Skin of body (tissue), 2 donors: ENCODE data around the gene SMIM1. TPM values are rescaled to one million over a fixed set of nuclear protein-coding genes. Genes with fewer than 3 reads are reported as not detected.

ENCODE experiments used
- DNase-seq: peaks from one replicate; lab custom pipeline; 2025; lab: John Stamatoyannopoulos, UW
- total RNA-seq: library from RNA; depleted of rRNA; stranded (reverse); fragments of >200 nt; gene quantifications from one replicate; pipeline ENCODE4 v1.2.3, GENCODE V29; 2014

The SMIM1 gene
- 2.5 TPM for total RNA-seq

- DNase-seq: no peak
Observed at GRCh38 chr1:3772715-3773571, at the start of gene SMIM1. Gene SMIM1, plus strand, starts transcription at chr1:3772749. Its CDS starts 2,625 bp downstream, at chr1:3775374.

DNA sequence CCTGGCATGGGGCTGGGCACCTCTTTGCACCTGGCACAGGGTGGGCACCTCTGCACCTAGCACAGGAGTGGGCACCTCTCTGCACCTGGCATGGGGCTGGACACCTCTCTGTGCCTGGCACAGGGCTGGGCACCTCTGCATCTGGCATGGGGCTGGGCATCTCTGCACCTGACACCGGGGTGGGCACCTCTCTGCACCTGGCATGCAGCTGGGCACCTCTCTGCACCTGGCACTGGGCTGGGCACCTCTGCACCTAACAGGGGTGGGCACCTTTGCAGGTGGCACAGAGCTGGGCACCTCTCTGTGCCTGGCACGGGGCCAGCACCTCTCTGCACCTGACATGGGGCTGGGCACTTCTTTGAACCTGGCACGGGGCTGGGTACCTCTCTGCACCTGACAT, 49.7 kb upstream of the SMIM1 start:
- no peak for DNase-seq

DNA sequence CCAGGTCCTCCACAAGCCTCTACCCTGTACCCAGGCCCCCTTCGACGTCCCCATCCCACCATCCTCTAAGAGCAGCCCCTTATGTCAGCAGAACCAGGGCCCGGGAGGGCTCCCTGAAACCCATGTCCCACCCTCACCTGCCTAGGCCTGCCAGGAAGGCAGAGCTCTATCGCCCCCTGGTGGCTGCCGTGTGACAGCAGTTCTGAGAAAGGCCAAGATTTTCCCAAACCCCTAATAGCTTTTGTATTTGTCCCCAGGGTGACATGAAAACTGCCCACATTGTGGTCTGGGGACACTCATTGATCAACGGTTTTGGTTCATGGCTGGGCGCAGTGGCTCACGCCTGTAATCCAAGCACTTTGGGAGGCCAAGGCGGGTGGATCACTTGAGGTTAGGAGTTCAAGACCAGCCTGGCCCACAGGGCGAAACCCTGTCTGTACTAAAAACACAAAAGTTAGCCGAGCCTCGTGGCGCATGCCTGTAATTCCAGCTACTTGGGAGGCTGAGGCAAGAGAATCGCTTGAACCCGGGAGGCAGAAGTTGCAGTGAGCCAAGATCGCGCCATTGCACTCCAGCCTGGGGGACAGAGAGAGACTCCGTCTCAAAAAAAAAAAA, 48.0 kb upstream of the SMIM1 start:
- peak; percentile 10 for DNase-seq

DNA sequence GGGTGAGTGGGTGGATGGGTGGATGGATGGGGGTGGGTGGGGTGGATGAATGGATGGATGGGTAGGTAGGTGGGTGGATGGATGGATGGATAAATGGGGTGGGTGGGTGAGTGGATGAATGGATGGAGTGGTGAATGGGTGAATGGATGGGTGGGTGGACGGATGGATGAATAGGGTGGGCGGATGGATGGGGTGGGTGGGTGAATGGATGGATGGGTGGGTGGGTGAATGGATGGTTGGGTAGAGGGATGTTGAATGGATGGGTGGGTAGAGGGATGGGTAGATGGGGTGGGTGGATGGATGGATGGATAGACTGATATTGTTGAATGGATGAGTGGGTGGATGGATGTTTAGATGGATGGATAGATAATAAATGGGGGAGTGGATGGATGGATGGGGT, 47.2 kb upstream of the SMIM1 start:
- DNase-seq: no peak

DNA sequence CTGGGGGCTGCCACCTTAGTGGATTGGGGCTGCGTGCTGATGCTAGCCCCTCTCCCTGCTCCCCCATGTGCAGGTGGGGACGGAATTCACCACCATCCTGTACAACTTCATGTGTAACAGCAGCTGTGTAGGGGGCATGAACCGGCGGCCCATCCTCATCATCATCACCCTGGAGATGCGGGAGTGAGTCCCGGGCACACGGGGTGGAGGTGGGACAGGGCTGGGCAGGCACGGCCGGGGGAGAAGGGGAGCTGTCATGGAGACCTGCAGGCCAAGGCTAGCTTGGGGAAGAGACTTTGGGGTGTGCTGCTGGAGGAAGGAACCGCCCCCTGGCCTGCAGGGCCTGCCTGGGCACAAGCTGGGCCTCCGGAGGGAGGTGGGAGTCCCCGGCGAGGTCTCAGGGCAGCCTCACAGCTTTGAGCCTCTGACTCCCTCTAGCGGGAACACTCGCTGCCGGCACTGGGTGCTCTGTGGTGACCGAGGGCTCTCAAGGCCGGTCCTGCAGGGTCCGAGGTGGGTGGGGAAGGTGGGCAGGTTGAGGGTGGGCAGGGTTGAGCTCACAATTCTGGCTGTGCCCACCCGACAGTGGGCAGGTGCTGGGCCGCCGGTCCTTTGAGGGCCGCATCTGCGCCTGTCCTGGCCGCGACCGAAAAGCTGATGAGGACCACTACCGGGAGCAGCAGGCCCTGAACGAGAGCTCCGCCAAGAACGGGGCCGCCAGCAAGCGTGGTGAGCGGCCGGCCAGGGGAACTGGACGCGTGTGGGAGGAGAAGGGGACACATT, 45.3 kb upstream of the SMIM1 start:
- no peak for DNase-seq

DNA sequence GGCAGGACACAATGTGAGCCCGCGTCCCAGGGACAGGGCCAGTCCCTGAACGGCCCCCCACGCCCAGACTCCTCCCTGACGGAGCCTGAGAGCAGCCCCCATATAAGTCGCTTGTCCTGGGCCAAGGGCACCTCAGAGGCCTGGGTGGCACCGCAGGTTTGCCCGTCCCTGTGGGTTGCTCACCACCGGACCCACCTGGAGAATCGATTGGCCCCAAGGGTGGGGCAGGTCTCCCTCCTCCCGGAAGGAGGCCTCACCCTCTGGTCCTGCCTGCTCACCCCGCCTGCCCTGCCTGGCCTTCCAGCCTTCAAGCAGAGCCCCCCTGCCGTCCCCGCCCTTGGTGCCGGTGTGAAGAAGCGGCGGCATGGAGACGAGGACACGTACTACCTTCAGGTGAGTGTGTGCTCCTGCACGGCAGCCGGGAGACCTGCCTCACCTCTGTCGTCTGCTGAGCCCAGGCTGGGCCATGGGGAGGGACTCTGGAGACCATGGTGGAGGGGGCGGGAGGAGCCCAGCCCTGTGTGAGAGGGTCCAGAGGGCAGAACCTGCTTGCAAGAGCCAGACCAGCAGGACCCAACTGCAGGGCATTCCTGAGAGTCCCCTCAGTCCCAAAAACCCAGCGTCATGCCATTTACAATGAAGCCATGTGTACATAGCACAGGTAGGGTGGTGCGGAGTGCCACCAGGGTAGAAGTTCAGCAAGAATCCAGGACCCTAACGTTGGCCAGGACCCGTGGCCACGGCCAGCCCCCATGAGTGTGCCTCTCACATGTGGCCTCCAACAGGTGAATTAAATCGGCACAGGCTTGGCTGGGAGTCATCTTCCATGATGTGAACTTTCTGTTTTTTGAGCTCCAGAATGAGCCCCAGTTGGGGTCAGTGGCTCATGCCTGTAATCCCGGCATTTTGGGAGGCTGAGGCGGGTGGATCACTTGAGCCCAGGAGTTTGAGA, 44.4 kb upstream of the SMIM1 start:
- no peak for DNase-seq

DNA sequence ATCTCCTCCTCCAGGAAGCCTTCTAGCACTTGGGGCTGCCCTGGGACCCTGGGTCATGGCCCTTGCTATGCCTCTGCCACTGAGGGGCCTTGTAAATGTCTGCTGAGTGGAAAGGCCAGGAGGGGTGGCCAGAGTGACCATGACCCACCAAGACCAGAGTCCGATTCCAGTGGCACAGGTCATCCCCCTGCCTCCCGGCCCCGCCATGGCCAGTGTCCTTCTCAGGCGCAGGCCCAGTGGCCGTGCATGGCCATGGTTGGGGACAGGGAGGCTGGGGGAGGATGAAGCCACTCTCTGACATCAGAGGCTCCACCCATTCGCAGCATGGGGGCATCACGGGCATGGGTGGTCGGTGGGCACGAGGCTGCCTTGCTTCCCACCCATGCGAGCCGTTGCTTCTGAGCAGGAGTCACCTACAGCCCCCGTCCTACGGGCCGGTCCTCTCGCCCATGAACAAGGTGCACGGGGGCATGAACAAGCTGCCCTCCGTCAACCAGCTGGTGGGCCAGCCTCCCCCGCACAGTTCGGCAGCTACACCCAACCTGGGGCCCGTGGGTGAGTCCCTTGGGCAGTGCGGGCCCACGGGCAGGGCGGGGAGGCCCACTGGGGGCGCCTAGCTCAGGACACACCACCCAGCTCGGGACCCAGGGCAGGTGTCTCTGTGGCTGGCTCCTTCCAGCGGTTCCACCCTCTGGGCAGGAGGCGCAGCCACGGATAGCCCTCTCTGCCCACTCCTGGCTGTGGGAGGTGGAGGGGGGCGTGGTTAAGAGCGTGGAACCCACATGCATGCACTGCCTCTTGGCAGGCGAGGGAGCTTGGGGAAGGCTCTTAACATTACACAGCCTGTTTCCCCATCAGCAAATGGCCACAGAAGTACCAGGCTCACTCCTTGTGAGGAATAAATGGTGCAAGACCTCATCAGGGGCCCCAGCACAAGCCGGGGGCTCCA, 42.7 kb upstream of the SMIM1 start:
- no peak for DNase-seq

DNA sequence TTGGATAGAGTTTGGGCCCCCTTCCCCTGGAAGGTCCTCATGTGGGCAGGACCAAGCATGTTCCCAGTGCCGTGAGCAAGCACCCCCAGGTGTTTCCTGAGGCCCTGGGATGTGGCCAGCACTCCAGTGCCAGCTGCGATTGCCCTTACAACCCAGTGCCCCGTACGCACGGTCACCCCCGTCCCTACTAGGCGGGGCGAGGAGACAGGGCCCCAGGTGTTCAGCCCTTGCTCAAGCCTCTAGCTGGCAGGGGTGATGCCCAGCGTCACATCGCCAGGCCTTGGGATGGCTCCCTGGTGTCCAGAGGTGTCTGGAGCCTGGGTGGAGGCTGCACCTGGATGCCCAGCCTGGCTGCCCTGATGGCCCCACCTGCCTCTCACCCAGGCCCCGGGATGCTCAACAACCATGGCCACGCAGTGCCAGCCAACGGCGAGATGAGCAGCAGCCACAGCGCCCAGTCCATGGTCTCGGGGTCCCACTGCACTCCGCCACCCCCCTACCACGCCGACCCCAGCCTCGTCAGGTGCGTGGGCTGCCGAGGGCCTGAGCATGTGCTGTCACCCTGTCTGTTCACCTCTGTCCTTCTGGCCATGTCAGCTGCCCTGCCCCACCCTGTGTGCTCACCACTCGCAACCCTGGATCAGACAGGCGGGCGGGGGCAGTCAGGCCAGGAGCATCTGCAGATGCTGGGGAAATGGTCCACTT, 41.9 kb upstream of the SMIM1 start:
- no peak for DNase-seq

GRCh38 chr1:3731583-3732433, 40.7 kb upstream of the SMIM1 start:
- no peak for DNase-seq

DNA sequence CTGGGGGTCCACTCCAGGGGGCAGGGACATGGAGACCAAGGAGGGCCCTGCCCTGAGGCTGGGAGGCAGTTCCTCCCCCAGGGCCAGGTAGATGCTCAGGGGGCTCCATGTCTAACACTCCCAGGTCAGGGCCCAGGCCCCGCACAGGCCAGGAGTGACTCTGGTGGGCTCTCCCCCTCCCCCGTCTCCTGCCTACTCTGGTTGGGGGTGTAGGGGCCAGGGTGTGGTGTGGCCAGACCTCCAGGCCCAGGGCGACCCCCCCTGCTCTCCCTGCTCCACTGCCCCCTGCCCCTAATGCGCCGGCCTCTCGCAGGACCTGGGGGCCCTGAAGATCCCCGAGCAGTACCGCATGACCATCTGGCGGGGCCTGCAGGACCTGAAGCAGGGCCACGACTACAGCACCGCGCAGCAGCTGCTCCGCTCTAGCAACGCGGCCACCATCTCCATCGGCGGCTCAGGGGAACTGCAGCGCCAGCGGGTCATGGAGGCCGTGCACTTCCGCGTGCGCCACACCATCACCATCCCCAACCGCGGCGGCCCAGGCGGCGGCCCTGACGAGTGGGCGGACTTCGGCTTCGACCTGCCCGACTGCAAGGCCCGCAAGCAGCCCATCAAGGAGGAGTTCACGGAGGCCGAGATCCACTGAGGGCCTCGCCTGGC, 40.0 kb upstream of the SMIM1 start:
- no peak for DNase-seq

GRCh38 chr1:3733094-3733882, 39.3 kb upstream of the SMIM1 start:
- DNase-seq: no peak

DNA sequence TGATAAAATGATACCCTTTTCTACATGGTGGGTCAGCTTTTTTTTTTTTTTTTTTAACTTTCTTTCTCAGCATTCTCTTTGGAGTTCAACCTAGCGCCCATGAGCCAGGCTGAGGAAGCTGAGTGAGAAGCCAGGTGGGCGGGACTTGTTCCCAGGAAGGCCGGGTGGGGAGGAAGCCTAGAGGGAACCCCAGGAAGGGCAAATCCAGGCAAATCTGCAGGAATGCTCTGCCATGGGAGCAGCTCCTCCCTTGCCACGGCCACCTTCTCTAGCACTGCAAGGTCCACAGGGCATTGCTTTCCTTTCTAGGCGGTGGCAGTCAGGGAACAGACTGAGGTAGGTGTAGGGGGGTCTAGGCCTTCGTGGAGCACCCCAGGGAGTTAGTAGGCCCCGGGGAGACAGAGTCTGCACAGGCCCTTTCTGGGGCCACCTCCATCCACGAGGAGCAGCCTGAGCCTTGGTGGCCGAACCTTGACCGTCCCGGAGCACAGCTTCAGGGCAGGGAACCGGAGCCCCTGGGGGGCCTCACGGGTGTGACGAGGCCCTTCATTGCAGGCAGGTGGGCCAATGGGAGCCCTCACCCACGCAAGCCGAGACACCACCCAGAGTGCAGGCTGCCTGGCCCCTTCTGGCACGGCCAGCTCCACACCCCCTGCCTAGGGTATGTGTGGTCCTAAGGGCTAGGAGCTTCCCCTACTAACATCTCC, 38.5 kb upstream of the SMIM1 start:
- DNase-seq: no peak

GRCh38 chr1:3734602-3735001, 37.9 kb upstream of the SMIM1 start:
- no peak for DNase-seq

DNA sequence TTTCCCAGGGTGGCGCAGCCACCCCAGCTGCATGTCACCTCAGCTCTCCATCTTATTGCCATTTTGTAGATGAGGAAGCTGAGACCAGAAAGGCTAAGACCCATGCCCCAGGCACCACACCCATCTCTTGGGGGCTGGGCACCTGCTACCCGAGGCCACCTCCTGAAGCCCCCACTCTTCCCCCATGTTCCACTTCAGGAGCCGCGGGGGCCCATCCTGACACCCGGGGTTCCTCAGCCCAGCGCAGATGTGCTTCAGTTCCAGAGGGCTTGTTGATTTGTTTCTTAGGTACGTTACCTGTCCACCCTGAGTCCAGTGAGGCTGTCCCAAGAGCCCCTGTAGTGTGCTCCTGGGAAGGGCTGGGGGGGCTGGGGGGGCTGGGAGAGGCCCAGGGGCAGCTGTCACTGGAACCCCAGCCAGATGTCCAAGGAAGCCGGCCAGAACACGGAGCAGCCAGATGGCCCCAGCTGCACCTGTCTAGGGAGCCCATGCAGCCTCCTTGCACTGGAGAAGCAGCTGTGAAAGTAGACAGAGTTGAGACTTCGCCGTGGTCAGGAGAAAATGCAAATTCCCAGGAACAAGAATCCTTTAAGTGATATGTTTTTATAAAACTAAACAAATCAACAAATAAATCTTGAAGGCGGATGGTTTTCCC, 37.4 kb upstream of the SMIM1 start:
- DNase-seq: no peak

GRCh38 chr1:3735688-3736087, 36.9 kb upstream of the SMIM1 start:
- no peak for DNase-seq

- no peak for DNase-seq
Observed at GRCh38 chr1:3736131-3736561, 36.4 kb upstream of the SMIM1 start.
